ENCODE data around the gene DOCK6. TPM values are rescaled to one million over a fixed set of nuclear protein-coding genes. Genes with fewer than 3 reads are reported as not detected.

The DOCK6 gene
- total RNA-seq, 1 donor from 2014 or later = 10.5 TPM

DNA sequence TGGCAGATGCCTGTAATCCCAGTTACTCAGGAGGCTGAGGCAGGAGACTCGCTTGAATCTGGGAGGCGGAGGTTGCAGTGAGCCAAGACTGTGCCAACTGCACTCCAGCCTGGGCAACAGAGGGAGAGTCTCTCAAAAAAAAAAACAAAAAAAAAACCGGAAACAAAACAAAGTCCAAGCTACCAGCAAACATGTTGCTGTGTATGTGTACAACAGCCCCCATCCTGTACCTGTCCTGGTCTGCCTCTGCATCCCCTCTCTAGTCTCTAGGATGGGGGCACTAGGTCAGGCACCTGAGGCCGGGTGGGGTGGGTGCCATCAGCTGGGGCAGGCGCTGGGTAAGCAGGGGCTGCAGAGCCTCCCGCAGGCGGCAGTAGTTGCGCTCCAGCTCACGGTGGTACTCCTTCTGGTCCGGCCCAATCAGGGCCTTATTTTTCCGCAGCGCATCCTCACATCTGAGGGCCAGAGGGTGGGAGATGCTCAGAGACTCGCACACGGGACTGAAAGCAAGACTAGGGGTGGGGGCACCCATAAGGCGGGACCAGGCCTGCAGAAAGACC is 62.2 kb downstream of the DOCK6 start:
- Histone ChIP-seq H3K4me3 (ENCODE audit: low read depth, low read length) (no peak overlapping the region), H3K27me3 (ENCODE audit: control insufficient read depth, insufficient read depth, low read length) (no peaks in the 10 kb centered on the region), H3K36me3 (ENCODE audit: control insufficient read depth, insufficient read depth, low read length) (peaks cover 13% of the 10 kb centered on the region)
- no peak for DNase-seq (ENCODE audit: low read depth)
- no peak for FAIRE-seq
- no peak for TF ChIP-seq CTCF (IDR thresholded peaks at IDR 0.05; ENCODE audit: insufficient read depth, low read length, severe bottlenecking)

DNA sequence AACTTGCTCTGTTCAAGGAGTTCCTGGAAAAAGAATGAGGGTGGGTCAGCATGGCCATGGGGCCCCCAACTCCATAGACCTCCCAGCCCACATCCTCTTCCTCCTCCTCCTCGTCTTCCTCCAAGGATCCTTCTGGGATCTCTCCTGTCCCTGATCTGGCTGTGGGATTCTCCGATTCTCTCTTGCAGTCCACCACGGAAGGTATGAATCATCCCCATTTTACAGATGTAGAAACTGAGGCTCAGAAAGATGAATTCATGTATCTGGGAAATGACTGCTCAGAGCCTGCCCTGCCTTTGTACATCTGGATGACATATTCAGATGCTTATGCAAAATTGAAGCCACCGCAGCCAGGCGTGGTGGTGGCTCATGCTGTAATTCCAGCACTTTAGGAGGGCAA is 62.8 kb downstream of the DOCK6 start:
- no peak for FAIRE-seq
- Histone ChIP-seq H3K36me3 (ENCODE audit: control insufficient read depth, insufficient read depth, low read length) (peaks cover 13% of the 10 kb centered on the region), H3K4me3 (ENCODE audit: low read depth, low read length) (no peak overlapping the region), H3K27me3 (ENCODE audit: control insufficient read depth, insufficient read depth, low read length) (no peaks in the 10 kb centered on the region)
- TF ChIP-seq CTCF (IDR thresholded peaks at IDR 0.05; ENCODE audit: insufficient read depth, low read length, severe bottlenecking) = no peak
- DNase-seq (ENCODE audit: low read depth) = no peak

DNA sequence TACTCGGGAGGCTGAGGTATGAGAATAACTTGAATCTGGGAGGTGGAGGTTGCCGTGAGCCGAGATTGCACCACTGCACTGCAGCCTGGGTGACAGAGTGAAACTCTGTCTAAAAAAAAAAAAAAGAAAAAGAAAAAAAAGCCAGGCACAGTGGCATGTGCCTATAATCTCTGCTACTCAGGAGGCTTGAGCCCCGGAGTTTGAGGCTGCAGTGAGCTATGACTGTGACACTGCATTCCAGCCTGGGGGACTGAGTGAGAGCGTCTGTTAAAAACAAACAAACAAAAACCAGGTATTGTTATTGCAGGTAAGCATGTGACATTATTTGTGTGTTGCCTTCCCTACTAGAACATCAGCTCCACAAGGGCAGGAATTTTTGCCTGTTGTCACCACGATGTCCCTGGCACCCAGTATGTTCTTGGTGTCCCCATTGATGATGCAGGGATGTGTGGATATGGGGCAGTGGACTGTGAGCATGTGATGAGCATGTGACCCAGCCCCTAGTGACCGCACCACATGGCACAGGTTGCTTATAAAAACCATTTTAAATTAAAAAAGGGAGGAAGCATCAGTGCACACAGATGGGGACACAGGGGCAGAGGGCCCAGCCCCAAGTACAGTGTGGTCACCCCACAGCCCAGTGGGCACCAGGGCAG is 63.4 kb downstream of the DOCK6 start:
- DNase-seq (ENCODE audit: low read depth) (no peak), FAIRE-seq (no peak)
- peaks cover 14% of the 10 kb centered on the region for H3K36me3 ChIP-seq (ENCODE audit: control insufficient read depth, insufficient read depth, low read length)
- no peak for TF ChIP-seq CTCF (IDR thresholded peaks at IDR 0.05; ENCODE audit: insufficient read depth, low read length, severe bottlenecking)
- H3K4me3 ChIP-seq (ENCODE audit: low read depth, low read length) = no peak overlapping the region
- H3K27me3 ChIP-seq (ENCODE audit: control insufficient read depth, insufficient read depth, low read length) = no peaks in the 10 kb centered on the region

GRCh38 chr19:11198175-11198534 is 64.2 kb downstream of the DOCK6 start:
- H3K27me3 ChIP-seq (ENCODE audit: control insufficient read depth, insufficient read depth, low read length) = no peaks in the 10 kb centered on the region
- H3K4me3 ChIP-seq (ENCODE audit: low read depth, low read length) = peak overlapping the region; percentile 80
- FAIRE-seq (no peak), DNase-seq (ENCODE audit: low read depth) (no peak)
- no peak for TF ChIP-seq CTCF (IDR thresholded peaks at IDR 0.05; ENCODE audit: insufficient read depth, low read length, severe bottlenecking)
- peaks cover 17% of the 10 kb centered on the region for H3K36me3 ChIP-seq (ENCODE audit: control insufficient read depth, insufficient read depth, low read length)

DNA sequence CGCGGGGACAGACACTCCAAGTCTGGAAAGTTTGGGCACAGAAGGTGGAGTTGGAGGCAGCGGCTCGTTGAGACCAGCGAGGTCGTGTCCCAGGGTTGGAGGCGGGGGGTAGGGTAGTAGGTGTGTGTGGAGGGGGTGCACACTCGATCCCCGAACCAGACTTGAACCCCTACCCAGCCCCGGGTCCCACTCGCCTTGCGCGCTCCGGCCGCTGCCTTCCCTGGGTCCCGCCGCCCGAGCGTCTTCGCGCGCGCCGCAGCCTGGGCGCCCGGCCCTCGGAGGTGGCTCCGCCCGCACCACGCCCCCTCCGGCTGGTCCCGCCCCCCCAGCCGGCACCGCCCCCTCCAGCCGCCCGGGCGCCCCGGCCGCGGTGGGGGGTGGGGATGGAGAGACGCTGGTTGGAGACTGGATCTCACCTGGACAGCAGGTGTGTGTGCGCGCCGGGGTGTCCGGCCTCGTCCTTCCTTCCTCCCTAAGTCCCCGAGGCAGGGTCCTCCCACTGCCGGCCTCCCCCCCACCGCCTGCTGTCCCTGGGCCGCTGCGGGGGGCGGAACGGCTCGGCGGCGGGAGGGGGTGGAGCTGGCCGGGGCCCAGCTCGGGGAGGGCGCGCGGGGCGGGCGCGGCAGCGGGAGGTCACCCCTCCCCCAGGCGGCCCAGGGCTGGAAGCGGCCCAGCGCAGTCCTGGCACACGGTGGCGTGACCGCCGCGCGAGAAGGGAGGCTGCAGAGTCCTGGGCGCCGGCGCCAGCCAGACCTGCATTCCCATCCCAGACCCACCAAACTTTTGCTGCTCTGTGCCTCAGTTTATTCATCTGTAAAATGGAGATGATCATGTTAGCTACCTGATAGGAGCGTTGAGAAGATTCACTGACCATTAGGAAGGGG is 64.8 kb downstream of the DOCK6 start, which contains the start of gene KANK2:
KANK2 (minus strand) TSS at position 255 of the 884 bp plus-strand sequence. CDS start 3,034 bp downstream, outside the sequence.
- no peak for TF ChIP-seq CTCF (IDR thresholded peaks at IDR 0.05; ENCODE audit: insufficient read depth, low read length, severe bottlenecking)
- FAIRE-seq (no peak), DNase-seq (ENCODE audit: low read depth) (peak; percentile 37)
- Histone ChIP-seq H3K27me3 (ENCODE audit: control insufficient read depth, insufficient read depth, low read length) (no peaks in the 10 kb centered on the region), H3K36me3 (ENCODE audit: control insufficient read depth, insufficient read depth, low read length) (peaks cover 17% of the 10 kb centered on the region), H3K4me3 (ENCODE audit: low read depth, low read length) (peak within 1 kb of the TSS; percentile 80)

All from bronchial epithelial cell (primary cell).